Measurements from ENCODE around the gene ACSL1. TPM values are rescaled to one million over a fixed set of nuclear protein-coding genes. Genes with fewer than 3 reads are reported as not detected.

ACSL1 gene
- total and polyA plus RNA-seq, 2 experiments from 2014 or later: 6.2 to 13.1 TPM

GRCh38 chr4:184721254-184721653 lies 104.5 kb downstream of the ACSL1 start (continued):
- TF ChIP-seq, protein P1, sequence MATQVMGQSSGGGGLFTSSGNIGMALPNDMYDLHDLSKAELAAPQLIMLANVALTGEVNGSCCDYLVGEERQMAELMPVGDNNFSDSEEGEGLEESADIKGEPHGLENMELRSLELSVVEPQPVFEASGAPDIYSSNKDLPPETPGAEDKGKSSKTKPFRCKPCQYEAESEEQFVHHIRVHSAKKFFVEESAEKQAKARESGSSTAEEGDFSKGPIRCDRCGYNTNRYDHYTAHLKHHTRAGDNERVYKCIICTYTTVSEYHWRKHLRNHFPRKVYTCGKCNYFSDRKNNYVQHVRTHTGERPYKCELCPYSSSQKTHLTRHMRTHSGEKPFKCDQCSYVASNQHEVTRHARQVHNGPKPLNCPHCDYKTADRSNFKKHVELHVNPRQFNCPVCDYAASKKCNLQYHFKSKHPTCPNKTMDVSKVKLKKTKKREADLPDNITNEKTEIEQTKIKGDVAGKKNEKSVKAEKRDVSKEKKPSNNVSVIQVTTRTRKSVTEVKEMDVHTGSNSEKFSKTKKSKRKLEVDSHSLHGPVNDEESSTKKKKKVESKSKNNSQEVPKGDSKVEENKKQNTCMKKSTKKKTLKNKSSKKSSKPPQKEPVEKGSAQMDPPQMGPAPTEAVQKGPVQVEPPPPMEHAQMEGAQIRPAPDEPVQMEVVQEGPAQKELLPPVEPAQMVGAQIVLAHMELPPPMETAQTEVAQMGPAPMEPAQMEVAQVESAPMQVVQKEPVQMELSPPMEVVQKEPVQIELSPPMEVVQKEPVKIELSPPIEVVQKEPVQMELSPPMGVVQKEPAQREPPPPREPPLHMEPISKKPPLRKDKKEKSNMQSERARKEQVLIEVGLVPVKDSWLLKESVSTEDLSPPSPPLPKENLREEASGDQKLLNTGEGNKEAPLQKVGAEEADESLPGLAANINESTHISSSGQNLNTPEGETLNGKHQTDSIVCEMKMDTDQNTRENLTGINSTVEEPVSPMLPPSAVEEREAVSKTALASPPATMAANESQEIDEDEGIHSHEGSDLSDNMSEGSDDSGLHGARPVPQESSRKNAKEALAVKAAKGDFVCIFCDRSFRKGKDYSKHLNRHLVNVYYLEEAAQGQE (IDR thresholded peaks at IDR 0.05; ENCODE audit: unreplicated experiment): no peak

DNA sequence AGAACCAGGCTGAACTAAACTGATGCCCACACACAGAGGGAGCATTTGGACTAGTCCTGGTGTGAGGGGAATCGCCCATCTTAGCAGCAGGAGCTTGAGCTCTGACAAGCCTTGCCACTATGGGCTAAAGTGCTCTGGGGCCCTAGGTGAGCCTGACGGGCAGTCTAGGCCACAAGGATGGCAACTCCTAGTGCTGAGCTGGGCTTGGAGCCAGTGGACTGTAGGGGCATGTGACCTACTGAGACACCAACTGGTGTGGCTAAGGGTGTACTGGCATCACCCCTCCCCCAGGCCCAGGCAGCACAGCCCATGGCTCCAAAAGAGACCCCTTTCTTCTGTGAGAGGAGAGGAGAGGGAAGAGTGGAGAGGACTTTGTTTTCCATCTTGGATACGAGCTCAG lies 106.4 kb downstream of the ACSL1 start:
- H3K27me3 Mint-ChIP-seq (ENCODE audit: insufficient read depth, low read depth, poor library complexity): peaks cover 3% of the 10 kb centered on the region
- H3K4me3 ChIP-seq: no peak overlapping the region
- no peaks in the 10 kb centered on the region for H3F3A ChIP-seq (replicated peaks; ENCODE audit: low read depth)
- H3K9me3 Mint-ChIP-seq: no peaks in the 10 kb centered on the region
- peaks cover 63% of the 10 kb centered on the region for H3K79me2 ChIP-seq (replicated peaks; ENCODE audit: insufficient read depth)
- peaks cover 86% of the 10 kb centered on the region for H3K36me3 Mint-ChIP-seq (ENCODE audit: low read depth)
- H3K4me1 Mint-ChIP-seq: peaks cover 3% of the 10 kb centered on the region; the same call in 1 of the 3 replicates
- peaks cover 58% of the 10 kb centered on the region for H3K36me3 ChIP-seq (ENCODE audit: insufficient read depth)
- H3K4me3 Mint-ChIP-seq: no peak overlapping the region
- peaks cover 35% of the 10 kb centered on the region for H4K20me1 ChIP-seq (replicated peaks; ENCODE audit: insufficient read depth)
- no peaks in the 10 kb centered on the region for H3K9me2 ChIP-seq (ENCODE audit: insufficient read depth)
- ATAC-seq (no peak), DNase-seq (ENCODE audit: low spot score) (no peak)
- no peaks in the 10 kb centered on the region for H3K4me1 ChIP-seq (ENCODE audit: insufficient read depth)
- H3K27ac ChIP-seq (ENCODE audit: low read depth): no peak overlapping the region
- H2AFZ ChIP-seq: no peak overlapping the region
- H3K4me2 ChIP-seq: no peak overlapping the region
- H3K27me3 ChIP-seq (ENCODE audit: insufficient read depth): no peaks in the 10 kb centered on the region
- H3K27ac Mint-ChIP-seq: no peak overlapping the region
- TF ChIP-seq POLR2AphosphoS5 (IDR thresholded peaks at IDR 0.05; ENCODE audit: low read depth): no peak
- no peak for TF ChIP-seq EZH2phosphoT487 (IDR thresholded peaks at IDR 0.05; ENCODE audit: unreplicated experiment)
- TF ChIP-seq, protein P2, sequence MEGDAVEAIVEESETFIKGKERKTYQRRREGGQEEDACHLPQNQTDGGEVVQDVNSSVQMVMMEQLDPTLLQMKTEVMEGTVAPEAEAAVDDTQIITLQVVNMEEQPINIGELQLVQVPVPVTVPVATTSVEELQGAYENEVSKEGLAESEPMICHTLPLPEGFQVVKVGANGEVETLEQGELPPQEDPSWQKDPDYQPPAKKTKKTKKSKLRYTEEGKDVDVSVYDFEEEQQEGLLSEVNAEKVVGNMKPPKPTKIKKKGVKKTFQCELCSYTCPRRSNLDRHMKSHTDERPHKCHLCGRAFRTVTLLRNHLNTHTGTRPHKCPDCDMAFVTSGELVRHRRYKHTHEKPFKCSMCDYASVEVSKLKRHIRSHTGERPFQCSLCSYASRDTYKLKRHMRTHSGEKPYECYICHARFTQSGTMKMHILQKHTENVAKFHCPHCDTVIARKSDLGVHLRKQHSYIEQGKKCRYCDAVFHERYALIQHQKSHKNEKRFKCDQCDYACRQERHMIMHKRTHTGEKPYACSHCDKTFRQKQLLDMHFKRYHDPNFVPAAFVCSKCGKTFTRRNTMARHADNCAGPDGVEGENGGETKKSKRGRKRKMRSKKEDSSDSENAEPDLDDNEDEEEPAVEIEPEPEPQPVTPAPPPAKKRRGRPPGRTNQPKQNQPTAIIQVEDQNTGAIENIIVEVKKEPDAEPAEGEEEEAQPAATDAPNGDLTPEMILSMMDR (conservative IDR thresholded peaks at IDR 0.05; ENCODE audit: low read depth in 2 of 2): no peak
- TF ChIP-seq CREB1 (CRISPR knock-in tag; IDR thresholded peaks at IDR 0.05; ENCODE audit: low read depth): no peak
- no peak for TF ChIP-seq EZH2 (IDR thresholded peaks at IDR 0.05; ENCODE audit: low read depth, unreplicated experiment)
- TF ChIP-seq JUNB (IDR thresholded peaks at IDR 0.05; ENCODE audit: unreplicated experiment): no peak
- no peak for TF ChIP-seq STAT1 (IDR thresholded peaks at IDR 0.05; ENCODE audit: unreplicated experiment)
- TF ChIP-seq, protein P1 (IDR thresholded peaks at IDR 0.05; ENCODE audit: unreplicated experiment): no peak
- no peak for TF ChIP-seq NANOG (IDR thresholded peaks at IDR 0.05; ENCODE audit: borderline replicate concordance)
- no peak for TF ChIP-seq ZNF331 (CRISPR knock-in tag; IDR thresholded peaks at IDR 0.05; ENCODE audit: low read depth)
- no peak for TF ChIP-seq ETS1 (IDR thresholded peaks at IDR 0.05)

All from GM23338 (cell line).